Activated CD8-positive, alpha-beta memory T cell treated with anti-CD3 and anti-CD28 coated beads for 24 hours (primary cell): ENCODE results near the gene SMC6.

Experiments
- DNase-seq: peaks from one replicate; pipeline ENCODE4 v3.0.0-alpha.2; 2020

Gene SMC6

GRCh38 chr2:17753803-17754663 is at the start of gene SMC6, which contains the start of gene GEN1:
TSS of gene SMC6 (minus strand) at chr2:17753810. CDS start at chr2:17745946, 7,864 bp downstream.
TSS of gene GEN1 (plus strand) at chr2:17754138. CDS start at chr2:17759944, 5,806 bp downstream.
- peak; percentile 98 for DNase-seq

GRCh38 chr2:17800693-17801458 is 47.3 kb upstream of the SMC6 start:
- no peak for DNase-seq

GRCh38 chr2:17800219-17800618 is 46.6 kb upstream of the SMC6 start:
- no peak for DNase-seq

- DNase-seq: no peak
These were observed 45.9 kb upstream of the SMC6 start for GRCh38 chr2:17799301-17800120.

GRCh38 chr2:17798338-17798737 is 44.7 kb upstream of the SMC6 start:
- no peak for DNase-seq

- DNase-seq: no peak
These were observed 41.7 kb upstream of the SMC6 start for GRCh38 chr2:17795309-17795708.

GRCh38 chr2:17793803-17794354 is 40.3 kb upstream of the SMC6 start:
- no peak for DNase-seq

- no peak for DNase-seq
These were observed 39.7 kb upstream of the SMC6 start for GRCh38 chr2:17793296-17793695.

- no peak for DNase-seq
These were observed 38.9 kb upstream of the SMC6 start for GRCh38 chr2:17792515-17792914.

GRCh38 chr2:17791817-17792130 is 38.2 kb upstream of the SMC6 start:
- no peak for DNase-seq

GRCh38 chr2:17791121-17791816 is 37.7 kb upstream of the SMC6 start:
- DNase-seq: no peak

- no peak for DNase-seq
These were observed 36.9 kb upstream of the SMC6 start for GRCh38 chr2:17790536-17790935.

GRCh38 chr2:17788773-17789172 is 35.2 kb upstream of the SMC6 start:
- DNase-seq: no peak

GRCh38 chr2:17786727-17787126 is 33.1 kb upstream of the SMC6 start:
- no peak for DNase-seq

- no peak for DNase-seq
These were observed 27.9 kb upstream of the SMC6 start for GRCh38 chr2:17781482-17781881.

- DNase-seq: no peak
These were observed 26.9 kb upstream of the SMC6 start for GRCh38 chr2:17780546-17780945.

GRCh38 chr2:17772532-17772931 is 18.9 kb upstream of the SMC6 start:
- DNase-seq: no peak

GRCh38 chr2:17771956-17772355 is 18.3 kb upstream of the SMC6 start:
- DNase-seq: no peak

GRCh38 chr2:17768894-17769293 is 15.3 kb upstream of the SMC6 start:
- no peak for DNase-seq

GRCh38 chr2:17765398-17765797 is 11.8 kb upstream of the SMC6 start:
- no peak for DNase-seq

- DNase-seq: no peak
These were observed 10.2 kb upstream of the SMC6 start for GRCh38 chr2:17763641-17764333.

- no peak for DNase-seq
These were observed 8.8 kb upstream of the SMC6 start for GRCh38 chr2:17762451-17762850.
